HG03025 (cell line): Measurements from ENCODE around the gene SYT17.
"Not testable (repeated sequence)": the region's sequence is repeated elsewhere in the genome, so short reads cannot be mapped to it uniquely, and the experiment has no call there.

Source experiments
- ATAC-seq: cut with Tn5 transposase; IDR thresholded peaks from one replicate; pipeline ENCODE4 v1.9.1; 2021; ENCODE audit warnings: mild to moderate bottlenecking, moderate library complexity; ENCODE audit not compliant: unreplicated experiment, low FRiP score

Gene SYT17

GRCh38 chr16:19170043-19170655, 2.1 kb downstream of the SYT17 start:
- ATAC-seq: no peak

DNA sequence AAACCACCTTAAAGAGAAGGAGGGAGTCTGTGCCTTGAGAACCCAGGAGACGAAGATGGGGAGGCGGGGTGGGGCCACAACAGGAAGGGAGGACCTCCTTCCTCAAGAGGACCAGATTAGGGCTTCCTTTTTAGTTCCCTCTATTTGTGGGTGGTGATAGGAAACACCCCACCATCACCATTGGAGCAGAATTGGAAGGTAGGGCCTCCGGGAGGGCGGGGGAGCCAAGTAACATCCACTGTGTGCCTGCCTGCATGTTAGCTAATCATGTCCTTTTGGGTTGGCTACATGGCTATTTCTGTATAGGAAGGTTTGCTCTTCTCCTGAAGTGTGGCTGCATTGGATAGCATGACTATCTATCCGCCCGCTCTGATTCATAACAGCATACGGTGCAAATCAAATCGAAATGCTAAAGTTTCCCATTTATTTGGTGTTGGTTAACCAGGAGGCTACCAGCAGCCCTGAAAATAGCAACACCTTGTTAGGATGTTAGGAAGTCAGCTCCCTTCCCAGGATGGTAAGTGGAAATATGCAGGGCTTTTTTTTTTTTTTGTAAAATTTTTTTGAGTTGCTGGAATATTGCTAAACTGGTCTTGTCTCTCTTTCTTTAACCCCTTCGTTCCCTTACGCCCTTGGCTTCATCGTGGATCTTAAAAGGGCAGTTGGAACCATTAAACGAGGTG, 4.2 kb downstream of the SYT17 start:
- ATAC-seq: no peak

DNA sequence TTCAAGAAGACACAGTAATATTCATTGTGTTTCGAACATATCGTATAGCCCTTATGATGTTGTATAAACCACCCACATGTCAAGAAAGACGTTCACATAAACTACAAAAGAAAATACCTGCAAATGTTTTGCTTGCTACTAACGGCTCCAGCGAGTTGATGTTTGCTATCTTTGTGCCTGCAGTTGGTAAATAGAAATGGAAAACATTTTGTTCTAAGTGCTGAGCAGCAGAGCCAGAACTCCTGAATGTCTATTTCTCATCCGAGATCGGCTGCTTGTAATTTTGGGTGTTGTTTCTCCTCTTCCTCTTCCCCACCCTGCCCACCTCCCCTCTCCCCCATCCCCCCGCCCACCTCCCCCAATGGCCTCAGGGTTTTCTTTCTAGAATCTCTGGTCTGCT, 5.0 kb downstream of the SYT17 start:
- no peak for ATAC-seq

GRCh38 chr16:19173649-19174383, 5.8 kb downstream of the SYT17 start:
- no peak for ATAC-seq

DNA sequence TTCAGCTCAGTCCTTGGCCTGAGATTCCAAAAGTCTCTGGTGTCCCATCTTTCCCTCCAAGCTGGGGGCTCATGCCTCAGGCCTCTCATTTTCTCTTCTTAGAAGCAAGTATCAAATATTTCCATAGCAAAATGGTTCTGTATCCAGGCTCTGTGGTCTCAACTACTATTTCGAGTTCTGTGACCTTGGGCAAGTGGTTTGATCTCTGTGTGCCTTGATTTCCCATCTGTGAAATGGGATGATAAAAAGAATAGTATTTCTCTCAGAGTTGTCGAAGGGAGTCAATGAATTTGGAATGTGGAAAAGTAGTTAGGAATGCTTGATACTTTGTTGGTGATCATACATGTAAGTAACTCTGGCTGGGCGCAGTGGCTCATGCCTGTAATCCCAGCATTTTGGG, 6.4 kb downstream of the SYT17 start:
- ATAC-seq: no peak

DNA sequence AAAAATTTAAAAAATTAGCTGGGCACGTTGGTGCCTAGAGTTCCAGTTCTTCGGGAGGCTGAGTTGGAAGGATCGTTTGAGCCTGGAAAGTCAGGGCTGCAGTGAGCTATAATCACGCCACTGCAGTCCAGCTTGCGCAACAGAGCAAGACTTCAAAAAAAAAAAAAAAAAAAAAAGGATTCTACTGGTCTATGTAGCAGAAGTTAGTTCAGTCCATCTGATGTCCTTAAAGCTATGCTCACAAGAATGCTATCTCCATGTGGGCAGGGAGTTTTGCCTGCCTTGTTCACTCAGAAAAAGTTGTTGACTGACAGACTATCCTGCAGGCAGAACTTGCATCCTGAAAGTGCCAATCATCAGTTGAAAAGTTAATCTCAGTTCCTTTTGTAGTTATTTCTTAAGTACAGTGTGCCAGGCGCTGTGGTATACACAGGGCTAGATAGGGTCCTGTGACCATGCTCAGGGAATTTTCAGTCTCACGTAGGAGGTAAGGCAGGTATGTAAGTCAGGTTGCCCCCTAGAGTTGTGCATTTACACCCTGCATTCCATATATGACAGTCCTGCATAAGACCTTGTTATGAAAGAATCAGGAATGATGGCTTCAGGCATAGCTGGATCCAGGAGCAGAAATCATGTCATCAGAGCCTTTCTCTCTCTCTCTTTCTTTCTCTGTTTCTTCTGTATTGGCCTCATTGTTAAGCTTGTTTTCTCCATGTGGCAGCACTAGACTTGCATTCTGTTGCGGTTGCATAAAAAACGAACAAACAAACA, 7.6 kb downstream of the SYT17 start:
- ATAC-seq: no peak

DNA sequence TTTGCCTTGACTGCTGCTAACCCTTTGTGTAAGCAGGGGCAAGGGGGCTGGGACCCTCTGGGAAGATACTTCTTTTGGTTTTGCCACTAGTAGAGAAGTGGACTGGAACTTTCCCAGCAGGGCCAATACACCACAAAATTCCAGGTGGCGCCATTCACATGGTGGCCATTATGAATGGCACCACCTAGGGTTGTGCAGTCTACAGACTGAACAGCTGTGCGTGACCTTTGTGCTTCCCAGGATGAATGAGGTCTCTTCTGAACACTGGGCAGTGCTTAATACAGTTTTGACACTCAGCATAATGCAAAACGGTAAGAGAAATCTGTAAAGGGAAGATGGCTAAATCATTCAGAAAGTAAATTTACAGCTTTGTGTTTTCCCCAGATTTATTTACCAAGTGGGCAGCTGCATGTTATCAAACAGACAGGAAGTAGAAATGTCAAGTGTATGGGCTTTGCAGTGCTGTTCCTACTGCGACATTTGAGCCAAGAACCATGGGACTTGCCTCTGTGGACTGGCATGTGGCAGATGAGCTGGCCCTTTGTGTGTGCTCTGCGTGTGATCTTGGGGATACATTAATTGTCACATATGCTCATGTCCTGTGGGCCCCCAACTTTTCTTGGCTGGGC, 9.2 kb downstream of the SYT17 start:
- ATAC-seq: no peak

- ATAC-seq: no peak
Measured at GRCh38 chr16:19179546-19180490, 11.8 kb downstream of the SYT17 start.

GRCh38 chr16:19180741-19181140, 12.7 kb downstream of the SYT17 start:
- no peak for ATAC-seq

- ATAC-seq: no peak
Measured at GRCh38 chr16:19182481-19182880, 14.4 kb downstream of the SYT17 start.

DNA sequence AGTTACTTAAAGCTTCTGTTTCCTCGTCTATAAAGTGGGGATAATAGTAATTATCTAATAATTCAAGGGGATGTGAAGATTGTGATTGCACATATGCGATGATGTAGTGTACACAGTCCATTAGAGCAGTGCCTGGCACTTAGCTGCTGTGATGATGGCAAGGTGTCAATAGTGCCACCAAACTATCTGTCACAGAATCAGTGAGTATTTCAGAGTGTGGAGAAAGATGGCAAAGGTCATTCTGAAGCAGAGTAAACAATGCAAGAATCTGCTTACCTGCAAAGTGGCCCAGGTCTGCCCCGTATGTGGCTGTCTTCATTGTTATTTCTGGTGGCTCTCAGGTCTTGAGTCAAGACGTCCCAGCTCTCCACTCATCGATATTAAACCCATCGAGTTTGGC, 15.1 kb downstream of the SYT17 start:
- no peak for ATAC-seq

GRCh38 chr16:19184823-19185509, 16.9 kb downstream of the SYT17 start:
- ATAC-seq: no peak

DNA sequence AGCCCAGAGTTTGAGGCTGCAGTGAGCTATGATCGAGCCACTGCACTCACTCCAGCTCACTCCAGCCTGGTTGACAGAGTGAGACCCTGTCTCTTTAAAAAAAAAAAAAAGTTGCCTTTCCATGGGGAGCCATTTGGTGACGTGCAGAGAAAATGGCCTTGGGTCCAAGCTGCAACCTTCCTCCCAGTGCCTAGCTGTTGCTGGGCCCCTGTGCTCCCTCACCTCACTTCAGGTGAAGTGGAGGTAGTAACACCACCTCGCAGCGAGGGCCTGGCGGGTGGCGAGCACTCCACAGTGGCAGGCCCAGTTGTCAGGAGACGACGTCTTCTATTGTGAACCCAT, 17.4 kb downstream of the SYT17 start:
- ATAC-seq: no peak

DNA sequence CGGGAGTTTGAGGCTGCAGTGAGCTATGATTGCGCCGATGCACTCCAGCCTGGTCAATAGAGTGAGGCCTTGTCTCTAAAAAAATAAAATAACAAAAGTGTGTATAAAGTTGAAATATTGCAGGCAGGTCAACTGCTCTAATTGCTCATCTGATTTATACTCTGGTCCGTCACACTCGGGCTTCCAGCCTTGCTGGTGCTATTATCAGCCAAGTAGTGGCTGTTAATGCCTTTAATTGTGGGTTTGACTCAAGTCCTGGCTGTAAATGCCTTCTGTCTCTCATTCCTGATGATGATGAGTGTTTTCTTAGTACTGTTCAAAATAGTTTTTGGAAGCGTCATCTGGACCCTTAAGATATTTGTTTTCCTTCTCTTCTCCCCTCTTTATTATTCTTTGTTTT, 18.4 kb downstream of the SYT17 start:
- no peak for ATAC-seq

GRCh38 chr16:19187961-19188360, 19.9 kb downstream of the SYT17 start:
- not testable (repeated sequence) for ATAC-seq

GRCh38 chr16:19188406-19188805, 20.4 kb downstream of the SYT17 start:
- no peak for ATAC-seq

DNA sequence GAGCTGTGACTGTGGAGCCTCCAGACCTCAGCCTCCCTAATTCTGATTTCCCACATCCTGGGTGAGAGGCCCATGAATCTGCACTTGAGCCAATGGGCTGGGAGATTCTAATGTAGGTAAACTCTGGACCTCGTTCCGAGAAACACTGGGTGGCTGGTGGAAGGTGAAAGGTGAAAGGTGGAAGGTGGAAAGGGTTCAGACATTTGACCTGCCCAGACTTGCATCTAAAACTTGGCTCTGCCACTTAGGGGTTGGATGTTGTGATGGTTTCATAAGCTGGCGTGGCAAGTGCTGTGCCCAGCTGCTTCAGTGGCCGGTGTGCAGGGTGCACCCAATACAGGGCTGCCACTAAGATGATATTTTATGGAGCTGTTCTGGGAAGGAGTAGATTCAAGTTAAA, 24.8 kb downstream of the SYT17 start:
- ATAC-seq: no peak

- ATAC-seq: no peak
Measured at GRCh38 chr16:19196871-19197270, 28.8 kb downstream of the SYT17 start.

DNA sequence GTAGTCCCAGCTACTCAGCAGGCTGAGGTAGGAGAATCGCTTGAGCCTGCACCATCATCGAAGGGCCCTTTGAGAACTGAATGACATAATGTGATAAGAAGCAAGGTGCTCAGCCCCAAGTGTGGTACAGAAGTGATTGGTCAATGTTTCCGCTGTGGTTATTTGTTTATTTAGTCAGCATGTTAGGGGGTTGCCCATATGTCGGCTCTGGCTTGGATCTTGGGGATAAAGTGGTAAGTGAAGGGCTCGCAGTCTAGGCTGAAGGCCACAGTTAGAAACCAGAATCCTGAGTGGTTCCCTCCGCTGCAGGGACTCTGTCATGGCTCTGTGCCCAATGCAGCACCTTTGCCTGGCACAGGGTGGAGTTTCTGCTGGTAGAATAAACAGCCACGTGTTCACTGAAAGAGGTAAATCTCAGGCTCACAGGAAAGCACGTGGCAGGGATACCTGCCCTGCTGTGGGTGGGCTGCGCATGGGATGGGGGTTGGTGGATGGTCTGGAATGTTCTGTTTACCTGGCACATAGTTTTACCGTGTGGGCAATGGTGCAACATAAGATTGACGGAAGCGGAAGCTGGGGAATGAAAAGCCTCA, 35.4 kb downstream of the SYT17 start:
- ATAC-seq: no peak
